Kidney epithelial cell (primary cell): ENCODE results near the gene MRPS6. TPM values are rescaled to one million over a fixed set of nuclear protein-coding genes. Genes with fewer than 3 reads are reported as not detected.

Experiments used
- DNase-seq: peaks from one replicate; pipeline ENCODE4 v3.0.0-alpha.2; 2010; ENCODE audit warnings: low read depth
- H3K27me3 ChIP-seq: 2 replicates; pipeline ENCODE4 v1.6.0; 2011; ENCODE audit warnings: low read length; ENCODE audit not compliant: control insufficient read depth, insufficient read depth
- H3K36me3 ChIP-seq: 2 replicates; pipeline ENCODE4 v1.5.1; 2011; ENCODE audit warnings: low read length; ENCODE audit not compliant: control insufficient read depth, insufficient read depth
- H3K4me3 ChIP-seq: 2 replicates; pipeline ENCODE4 v1.5.1; 2011; ENCODE audit warnings: low read depth, mild to moderate bottlenecking, control low read depth, low read length
- total RNA-seq: library from RNA; depleted of rRNA; stranded (reverse); fragments of >200 nt; gene quantifications from 2 replicates; pipeline ENCODE4 v1.2.3, GENCODE V29; 2015
- TF ChIP-seq, protein P1 (sequence below): IDR thresholded peaks from 2 replicates; pipeline ENCODE4 v1.5.1; 2011; ENCODE audit warnings: mild to moderate bottlenecking, moderate library complexity, low read length, control low read depth, inconsistent platforms; ENCODE audit not compliant: insufficient read depth, poor library complexity, severe bottlenecking

Gene MRPS6
- total RNA-seq, 1 donor from 2014 or later = 32.8 TPM

DNA sequence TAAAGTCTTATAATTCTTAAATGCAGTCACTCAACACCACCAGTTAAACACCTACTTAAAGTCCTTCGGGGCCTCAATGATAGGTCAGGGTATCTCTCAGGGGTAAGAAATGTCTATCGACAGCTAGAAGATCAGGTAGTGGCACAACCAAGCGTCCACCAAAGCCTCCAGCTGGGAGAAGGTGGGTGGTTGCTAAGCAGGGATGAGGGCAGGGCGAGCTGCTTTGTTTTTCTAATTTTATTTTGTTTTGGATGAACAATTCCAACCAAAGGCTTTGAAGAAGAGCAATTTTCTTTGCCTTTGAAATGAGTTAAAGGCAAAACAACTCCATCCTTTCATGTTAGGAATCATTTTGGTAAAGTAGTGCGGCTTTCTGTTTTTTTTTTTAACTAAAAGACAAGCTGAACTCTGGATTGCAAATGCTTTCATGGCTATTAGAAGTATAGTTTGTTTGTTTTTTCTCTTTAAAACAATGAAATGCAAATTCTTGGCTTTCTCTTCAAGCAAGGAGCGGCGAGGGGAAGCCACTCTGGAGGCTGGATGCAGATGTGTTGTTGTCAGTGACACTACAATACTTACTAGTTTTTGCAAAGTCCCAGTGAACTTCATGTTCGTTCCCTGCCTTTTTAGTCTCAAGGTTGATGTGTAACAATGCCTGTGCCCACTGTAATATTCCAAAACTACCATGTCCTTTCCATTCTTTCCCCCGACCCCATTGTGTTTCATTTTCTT is 106.0 kb downstream of the MRPS6 start:
- no peak for DNase-seq
- TF ChIP-seq, protein P1, sequence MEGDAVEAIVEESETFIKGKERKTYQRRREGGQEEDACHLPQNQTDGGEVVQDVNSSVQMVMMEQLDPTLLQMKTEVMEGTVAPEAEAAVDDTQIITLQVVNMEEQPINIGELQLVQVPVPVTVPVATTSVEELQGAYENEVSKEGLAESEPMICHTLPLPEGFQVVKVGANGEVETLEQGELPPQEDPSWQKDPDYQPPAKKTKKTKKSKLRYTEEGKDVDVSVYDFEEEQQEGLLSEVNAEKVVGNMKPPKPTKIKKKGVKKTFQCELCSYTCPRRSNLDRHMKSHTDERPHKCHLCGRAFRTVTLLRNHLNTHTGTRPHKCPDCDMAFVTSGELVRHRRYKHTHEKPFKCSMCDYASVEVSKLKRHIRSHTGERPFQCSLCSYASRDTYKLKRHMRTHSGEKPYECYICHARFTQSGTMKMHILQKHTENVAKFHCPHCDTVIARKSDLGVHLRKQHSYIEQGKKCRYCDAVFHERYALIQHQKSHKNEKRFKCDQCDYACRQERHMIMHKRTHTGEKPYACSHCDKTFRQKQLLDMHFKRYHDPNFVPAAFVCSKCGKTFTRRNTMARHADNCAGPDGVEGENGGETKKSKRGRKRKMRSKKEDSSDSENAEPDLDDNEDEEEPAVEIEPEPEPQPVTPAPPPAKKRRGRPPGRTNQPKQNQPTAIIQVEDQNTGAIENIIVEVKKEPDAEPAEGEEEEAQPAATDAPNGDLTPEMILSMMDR = no peak
- Histone ChIP-seq H3K27me3 (no peaks in the 10 kb centered on the region), H3K36me3 (no peaks in the 10 kb centered on the region), H3K4me3 (no peak overlapping the region)

- TF ChIP-seq, protein P1 = no peak
- H3K36me3 ChIP-seq = no peaks in the 10 kb centered on the region
- H3K27me3 ChIP-seq = no peaks in the 10 kb centered on the region
- H3K4me3 ChIP-seq = no peak overlapping the region
- DNase-seq = no peak
These were observed 107.0 kb downstream of the MRPS6 start for GRCh38 chr21:34180407-34180806.

GRCh38 chr21:34180826-34181359 is 107.5 kb downstream of the MRPS6 start:
- TF ChIP-seq, protein P1 = no peak
- no peaks in the 10 kb centered on the region for H3K27me3 ChIP-seq
- H3K36me3 ChIP-seq = no peaks in the 10 kb centered on the region
- DNase-seq = no peak
- H3K4me3 ChIP-seq = no peak overlapping the region

DNA sequence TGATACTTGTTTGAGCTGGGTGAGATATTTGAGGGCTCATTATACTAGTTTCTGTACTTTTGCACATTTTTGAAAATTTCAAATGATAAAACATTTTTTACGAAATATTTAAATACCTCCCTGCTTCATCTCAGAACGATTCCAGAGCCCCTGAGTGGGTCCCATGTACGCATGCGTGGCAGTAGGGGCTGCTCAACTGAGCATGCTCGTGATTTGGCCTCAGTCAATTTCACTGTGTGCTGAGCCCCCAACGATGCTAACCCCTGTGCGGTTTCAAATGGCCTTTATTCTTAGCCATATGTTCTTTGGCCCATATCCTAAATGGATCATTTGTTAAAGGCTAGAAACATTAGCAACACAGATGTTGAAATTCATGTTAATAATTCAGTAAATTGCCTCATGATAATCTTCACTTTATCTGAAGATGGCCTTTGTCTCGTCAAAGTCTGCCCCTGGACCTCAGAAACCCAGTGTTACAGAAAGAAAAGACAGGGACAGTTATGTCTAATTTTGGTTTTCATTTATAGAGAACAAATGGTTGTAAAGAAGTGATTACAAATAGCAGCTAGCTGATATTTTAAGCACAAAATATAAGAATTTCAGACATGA is 108.2 kb downstream of the MRPS6 start:
- TF ChIP-seq, protein P1 = no peak
- DNase-seq = no peak
- no peaks in the 10 kb centered on the region for H3K27me3 ChIP-seq

DNA sequence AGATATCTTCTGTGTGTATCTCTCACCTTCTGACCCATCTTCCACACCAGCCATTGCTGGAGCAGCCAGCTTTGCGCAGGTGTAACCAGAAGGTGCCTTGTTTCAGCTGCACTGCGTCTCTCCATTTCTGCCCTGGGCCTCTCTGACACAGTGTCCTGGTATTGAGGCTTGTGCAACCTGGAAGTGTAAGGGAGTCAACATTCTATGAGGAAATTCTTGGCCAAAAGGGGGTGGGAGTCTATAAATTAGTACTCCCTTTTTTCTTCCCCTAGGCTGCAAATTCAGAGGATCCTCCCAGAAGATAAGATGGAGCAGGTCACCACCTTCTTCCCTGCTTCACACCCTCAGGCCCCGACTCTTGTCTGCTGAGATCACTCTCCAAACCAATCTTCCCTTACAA is 109.1 kb downstream of the MRPS6 start:
- TF ChIP-seq, protein P1 = no peak

More for the DNA sequence above, 108.2 kb downstream of the MRPS6 start:
- Histone ChIP-seq H3K36me3 (no peaks in the 10 kb centered on the region), H3K4me3 (no peak overlapping the region)

More for the DNA sequence above, 109.1 kb downstream of the MRPS6 start:
- Histone ChIP-seq H3K4me3 (no peak overlapping the region), H3K36me3 (no peaks in the 10 kb centered on the region), H3K27me3 (no peaks in the 10 kb centered on the region)
- DNase-seq = no peak
